MM.1S (cell line): ENCODE results near the gene ZNF366.

ENCODE experiments used
- DNase-seq: peaks from one replicate; pipeline ENCODE4 v3.0.0-alpha.2; 2015
- H2AFZ ChIP-seq: fragments of 300-600 bp; sonication (generic); 2 replicates; pipeline ENCODE4 v1.6.0; 2016; ENCODE audit warnings: antibody characterized with exemption, low read length
- H3F3A ChIP-seq: fragments of 300-600 bp; sonication (generic); 2 replicates; pipeline ENCODE4 v1.6.1; 2016; ENCODE audit warnings: mild to moderate bottlenecking, antibody characterized with exemption, low read length, moderate library complexity, mixed read lengths; ENCODE audit not compliant: insufficient read depth
- H3K27ac ChIP-seq: fragments of 300-600 bp; sonication (generic); 2 replicates; pipeline ENCODE4 v1.5.1; 2016; ENCODE audit warnings: mild to moderate bottlenecking, low read length
- H3K27me3 ChIP-seq: fragments of 300-600 bp; sonication (generic); replicated peaks from 2 replicates; pipeline ENCODE4 v1.6.0; 2016; ENCODE audit warnings: low read length; ENCODE audit not compliant: insufficient read depth
- H3K36me3 ChIP-seq: fragments of 300-600 bp; sonication (generic); replicated peaks from 2 replicates; pipeline ENCODE4 v1.6.1; 2016; ENCODE audit warnings: mild to moderate bottlenecking, low read length, mixed read lengths; ENCODE audit not compliant: insufficient read depth
- H3K4me1 ChIP-seq: fragments of 300-600 bp; sonication (generic); 2 replicates; pipeline ENCODE4 v1.6.1; 2016; ENCODE audit warnings: low read length, mixed read lengths
- H3K4me2 ChIP-seq: fragments of 300-600 bp; sonication (generic); 2 replicates; pipeline ENCODE4 v1.6.0; 2016; ENCODE audit warnings: low read depth, low read length
- H3K4me3 ChIP-seq: fragments of 300-600 bp; sonication (generic); 2 replicates; pipeline ENCODE4 v1.5.1; 2016; ENCODE audit warnings: low read length, mixed read lengths
- H3K79me2 ChIP-seq: fragments of 300-600 bp; sonication (generic); 2 replicates; pipeline ENCODE4 v1.6.1; 2016; ENCODE audit warnings: mixed run types, low read length, mixed read lengths
- H3K9ac ChIP-seq: fragments of 300-600 bp; sonication (generic); 2 replicates; pipeline ENCODE4 v1.6.1; 2016; ENCODE audit warnings: low read length, mixed read lengths
- H3K9me2 ChIP-seq: fragments of 300-600 bp; sonication (generic); replicated peaks from 2 replicates; pipeline ENCODE4 v1.6.1; 2016; ENCODE audit warnings: mild to moderate bottlenecking, low read length, mixed read lengths; ENCODE audit not compliant: insufficient read depth
- H3K9me3 ChIP-seq: fragments of 300-600 bp; sonication (generic); replicated peaks from 2 replicates; pipeline ENCODE4 v1.6.1; 2016; ENCODE audit warnings: mild to moderate bottlenecking, low read length, mixed read lengths; ENCODE audit not compliant: insufficient read depth
- H4K20me1 ChIP-seq: fragments of 300-600 bp; sonication (generic); 2 replicates; pipeline ENCODE4 v1.6.1; 2016; ENCODE audit warnings: mild to moderate bottlenecking, low read length, moderate library complexity, mixed read lengths; ENCODE audit not compliant: insufficient read depth
- EZH2 ChIP-seq: fragments of 300-600 bp; sonication (generic); optimal IDR thresholded peaks from 2 replicates; pipeline ENCODE3; 2017; ENCODE audit warnings: low read depth, mild to moderate bottlenecking, antibody characterized with exemption, low read length, mixed read lengths
- EZH2phosphoT487 ChIP-seq: fragments of 300-600 bp; sonication (generic); IDR thresholded peaks from 2 replicates; pipeline ENCODE4 v1.6.1; 2018; ENCODE audit warnings: antibody characterized with exemption, low read length
- TF ChIP-seq, protein P1 (sequence below): fragments of 300-600 bp; sonication (generic); IDR thresholded peaks from 2 replicates; pipeline ENCODE4 v1.5.1; 2016; ENCODE audit warnings: antibody characterized with exemption, low read length, mixed read lengths

ZNF366 gene

DNA sequence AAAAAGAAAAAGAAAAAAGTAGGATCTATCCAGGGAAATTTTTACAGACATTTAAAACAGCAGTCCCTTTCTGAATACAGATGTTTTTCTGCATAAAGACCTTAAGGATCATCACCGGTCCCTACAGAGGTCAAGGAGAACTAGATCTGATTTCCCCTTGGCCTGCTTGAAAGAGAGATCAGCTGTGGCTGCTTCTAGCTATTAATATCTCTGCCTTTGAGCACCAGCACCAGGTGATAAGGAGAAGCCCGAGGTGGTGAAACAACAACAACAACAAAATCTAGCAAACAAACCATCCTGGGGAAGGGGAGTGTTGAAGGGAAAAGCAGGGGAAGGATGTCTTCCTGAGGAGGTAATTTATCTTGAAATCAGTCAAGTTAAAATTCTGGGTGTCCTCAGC lies 42.1 kb downstream of the ZNF366 start:
- Histone ChIP-seq H3K27ac (peak overlapping the region; percentile 74), H3K4me2 (peak overlapping the region; percentile 54), H3K9me3 (no peaks in the 10 kb centered on the region), H3K36me3 (no peaks in the 10 kb centered on the region), H3K79me2 (no peaks in the 10 kb centered on the region), H3K27me3 (no peaks in the 10 kb centered on the region), H2AFZ (peak overlapping the region; percentile 41; the same call in 1 of the 2 replicates), H3K4me1 (peaks cover 14% of the 10 kb centered on the region; the same call in 1 of the 2 replicates), H3K9me2 (no peaks in the 10 kb centered on the region), H3F3A (peaks cover 5% of the 10 kb centered on the region; the same call in 1 of the 2 replicates), H4K20me1 (no peaks in the 10 kb centered on the region), H3K4me3 (peak overlapping the region; percentile 11; the same call in 1 of the 2 replicates), H3K9ac (peak overlapping the region; percentile 41; the same call in 1 of the 2 replicates)
- DNase-seq = peak; percentile 28
- TF ChIP-seq, protein P1, sequence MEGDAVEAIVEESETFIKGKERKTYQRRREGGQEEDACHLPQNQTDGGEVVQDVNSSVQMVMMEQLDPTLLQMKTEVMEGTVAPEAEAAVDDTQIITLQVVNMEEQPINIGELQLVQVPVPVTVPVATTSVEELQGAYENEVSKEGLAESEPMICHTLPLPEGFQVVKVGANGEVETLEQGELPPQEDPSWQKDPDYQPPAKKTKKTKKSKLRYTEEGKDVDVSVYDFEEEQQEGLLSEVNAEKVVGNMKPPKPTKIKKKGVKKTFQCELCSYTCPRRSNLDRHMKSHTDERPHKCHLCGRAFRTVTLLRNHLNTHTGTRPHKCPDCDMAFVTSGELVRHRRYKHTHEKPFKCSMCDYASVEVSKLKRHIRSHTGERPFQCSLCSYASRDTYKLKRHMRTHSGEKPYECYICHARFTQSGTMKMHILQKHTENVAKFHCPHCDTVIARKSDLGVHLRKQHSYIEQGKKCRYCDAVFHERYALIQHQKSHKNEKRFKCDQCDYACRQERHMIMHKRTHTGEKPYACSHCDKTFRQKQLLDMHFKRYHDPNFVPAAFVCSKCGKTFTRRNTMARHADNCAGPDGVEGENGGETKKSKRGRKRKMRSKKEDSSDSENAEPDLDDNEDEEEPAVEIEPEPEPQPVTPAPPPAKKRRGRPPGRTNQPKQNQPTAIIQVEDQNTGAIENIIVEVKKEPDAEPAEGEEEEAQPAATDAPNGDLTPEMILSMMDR = no peak
- TF ChIP-seq EZH2phosphoT487 (no peak), EZH2 (no peak)

DNA sequence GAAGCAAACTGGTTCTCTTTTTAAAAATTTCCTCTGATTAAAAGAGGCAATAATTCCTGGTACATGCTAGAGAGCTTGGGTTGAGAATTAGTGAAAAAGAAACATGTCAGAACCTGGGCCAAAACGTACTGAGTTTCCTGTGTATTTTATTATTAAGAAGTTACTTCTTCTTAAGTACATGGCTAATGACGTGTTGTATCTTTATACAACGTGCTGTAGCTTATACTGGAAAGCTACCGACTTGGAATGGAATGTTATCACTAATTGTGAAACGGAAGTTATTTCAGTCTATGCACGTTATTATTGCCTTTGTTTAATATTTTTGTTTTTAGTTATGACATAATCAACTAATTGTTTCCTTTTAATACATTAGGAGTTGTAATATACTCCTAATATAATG lies 43.1 kb downstream of the ZNF366 start:
- Histone ChIP-seq H3K4me2 (no peak overlapping the region), H3K9me3 (no peaks in the 10 kb centered on the region), H3K27ac (no peak overlapping the region), H3K9ac (no peak overlapping the region), H3F3A (peaks cover 5% of the 10 kb centered on the region; the same call in 1 of the 2 replicates), H3K4me1 (peaks cover 14% of the 10 kb centered on the region; the same call in 1 of the 2 replicates), H3K9me2 (no peaks in the 10 kb centered on the region), H4K20me1 (no peaks in the 10 kb centered on the region), H3K36me3 (no peaks in the 10 kb centered on the region), H3K27me3 (no peaks in the 10 kb centered on the region), H2AFZ (no peak overlapping the region), H3K4me3 (no peak overlapping the region), H3K79me2 (no peaks in the 10 kb centered on the region)
- TF ChIP-seq, protein P1 = no peak
- TF ChIP-seq EZH2 (no peak), EZH2phosphoT487 (no peak)
- DNase-seq = no peak

DNA sequence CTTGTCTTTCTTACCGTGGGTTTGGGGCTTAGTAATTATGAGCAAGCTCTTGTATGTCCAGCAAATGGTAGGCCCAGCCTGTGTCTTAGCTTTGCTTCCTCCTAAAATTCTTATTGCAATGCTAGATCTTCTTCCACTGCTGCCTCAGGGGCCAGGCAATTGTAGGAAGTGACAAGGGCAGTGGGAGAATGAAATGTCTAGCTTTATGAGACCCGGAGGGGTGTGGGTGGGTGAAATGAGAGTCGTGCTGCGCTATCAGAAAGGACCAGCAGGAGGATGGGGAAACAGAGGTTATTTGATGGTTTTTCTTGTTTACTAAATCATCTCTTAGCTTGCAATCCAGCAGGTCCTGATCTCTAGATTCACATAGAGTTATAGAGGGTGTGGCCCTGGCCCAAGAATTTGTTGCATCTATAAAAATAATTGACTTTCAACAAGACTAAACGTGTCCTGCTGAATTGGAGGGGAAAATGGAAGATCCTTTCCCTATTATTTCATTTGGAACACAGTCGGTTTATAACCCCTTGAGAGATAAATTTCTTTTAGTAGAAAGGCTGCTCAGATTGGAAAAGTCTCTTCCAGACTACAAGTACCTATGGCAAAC lies 43.7 kb downstream of the ZNF366 start:
- H2AFZ ChIP-seq = no peak overlapping the region
- no peak overlapping the region for H3K9ac ChIP-seq
- H4K20me1 ChIP-seq = no peaks in the 10 kb centered on the region
- no peak overlapping the region for H3K27ac ChIP-seq
- H3K27me3 ChIP-seq = no peaks in the 10 kb centered on the region
- H3K4me2 ChIP-seq = no peak overlapping the region
- no peaks in the 10 kb centered on the region for H3K9me3 ChIP-seq
- TF ChIP-seq, protein P1 = no peak
- TF ChIP-seq EZH2phosphoT487 (no peak), EZH2 (no peak)
- H3K9me2 ChIP-seq = no peaks in the 10 kb centered on the region
- peaks cover 5% of the 10 kb centered on the region; the same call in 1 of the 2 replicates for H3F3A ChIP-seq
- no peak overlapping the region for H3K4me3 ChIP-seq
- peaks cover 14% of the 10 kb centered on the region; the same call in 1 of the 2 replicates for H3K4me1 ChIP-seq
- no peak for DNase-seq
- H3K36me3 ChIP-seq = no peaks in the 10 kb centered on the region
- H3K79me2 ChIP-seq = no peaks in the 10 kb centered on the region
